GM18909 (cell line): ENCODE results near the gene BTLA.
A peak's percentile ranks its signal among the peaks of the same experiment; 100 is the strongest.
"Not testable (repeated sequence)": the region's sequence is repeated elsewhere in the genome, so short reads cannot be mapped to it uniquely, and the experiment has no call there.

Source experiments
- ATAC-seq: cut with Tn5 transposase; IDR thresholded peaks from one replicate; pipeline ENCODE4 v1.9.1; 2021; ENCODE audit warnings: mild to moderate bottlenecking; ENCODE audit not compliant: unreplicated experiment, poor library complexity

The BTLA gene

GRCh38 chr3:112494448-112494767 is 4.9 kb downstream of the BTLA start:
- ATAC-seq = not testable (repeated sequence)

- ATAC-seq = no peak
Observed at GRCh38 chr3:112492124-112492523, 7.1 kb downstream of the BTLA start.

- no peak for ATAC-seq
Observed at GRCh38 chr3:112491373-112491772, 7.9 kb downstream of the BTLA start.

- no peak for ATAC-seq
Observed at GRCh38 chr3:112489674-112490479, 9.4 kb downstream of the BTLA start.

- no peak for ATAC-seq
Observed at GRCh38 chr3:112486811-112487505, 12.3 kb downstream of the BTLA start.

- no peak for ATAC-seq
Observed at GRCh38 chr3:112484352-112484751, 14.9 kb downstream of the BTLA start.

- ATAC-seq = peak; percentile 68
Observed at GRCh38 chr3:112482675-112483074, 16.6 kb downstream of the BTLA start.

- ATAC-seq = no peak
Observed at GRCh38 chr3:112481302-112481721, 18.0 kb downstream of the BTLA start.

- ATAC-seq = no peak
Observed at GRCh38 chr3:112477891-112478290, 21.4 kb downstream of the BTLA start.

GRCh38 chr3:112476346-112476745 is 22.9 kb downstream of the BTLA start:
- no peak for ATAC-seq

- ATAC-seq = no peak
Observed at GRCh38 chr3:112474796-112475195, 24.5 kb downstream of the BTLA start.

GRCh38 chr3:112472691-112473090 is 26.6 kb downstream of the BTLA start:
- ATAC-seq = no peak

GRCh38 chr3:112471596-112472325 is 27.5 kb downstream of the BTLA start:
- ATAC-seq = no peak

- no peak for ATAC-seq
Observed at GRCh38 chr3:112470788-112471187, 28.5 kb downstream of the BTLA start.

- ATAC-seq = no peak
Observed at GRCh38 chr3:112469671-112470070, 29.6 kb downstream of the BTLA start.

- no peak for ATAC-seq
Observed at GRCh38 chr3:112467539-112467938, 31.7 kb downstream of the BTLA start.

GRCh38 chr3:112466020-112466419 is 33.3 kb downstream of the BTLA start:
- ATAC-seq = no peak

- peak; percentile 33 for ATAC-seq
Observed at GRCh38 chr3:112464264-112464663, 35.0 kb downstream of the BTLA start.

- ATAC-seq = peak; percentile 53
Observed at GRCh38 chr3:112463250-112463649, 36.0 kb downstream of the BTLA start.

- ATAC-seq = not testable (repeated sequence)
Observed at GRCh38 chr3:112461787-112462186, 37.5 kb downstream of the BTLA start.

GRCh38 chr3:112460519-112461195 is 38.6 kb downstream of the BTLA start:
- peak; percentile 52 for ATAC-seq
